Activated CD8-positive, alpha-beta T cell treated with anti-CD3 and anti-CD28 coated beads, Interleukin-2, amount 10 ng/mL, durations not matched to agents 7 days and 5 days (primary cell): ENCODE results near the gene SLC38A8. TPM values are rescaled to one million over a fixed set of nuclear protein-coding genes. Genes with fewer than 3 reads are reported as not detected.

Experiments used
- ATAC-seq: fragments of 150-1000 bp; cut with Tn5 transposase; one replicate; pipeline ENCODE4 v1.10.0; 2021; ENCODE audit warnings: moderate library complexity
- CTCF ChIA-PET: fragments of 350-600 bp; sonication (Branson Sonifier 250); formaldehyde crosslinking; loops from one replicate; lab custom pipeline; 2021; ENCODE audit warnings: antibody characterized with exemption; lab: Charles Lee
- POLR2A ChIA-PET: fragments of 350-600 bp; sonication (Branson Sonifier 250); formaldehyde crosslinking; loops from one replicate; lab custom pipeline; 2021; ENCODE audit warnings: antibody characterized with exemption; lab: Charles Lee
- DNase-seq: peaks from one replicate; pipeline ENCODE4 v3.0.0-alpha.2; 2020
- H3K27ac Mint-ChIP-seq: one replicate; pipeline ENCODE4 v1.8.0; 2021; ENCODE audit warnings: mild to moderate bottlenecking, mixed read lengths
- H3K27me3 Mint-ChIP-seq: one replicate; pipeline ENCODE4 v1.8.0; 2021; ENCODE audit warnings: low read depth, mixed read lengths
- H3K36me3 Mint-ChIP-seq: one replicate; pipeline ENCODE4 v1.8.0; 2021; ENCODE audit warnings: low read depth, mixed read lengths
- H3K4me1 Mint-ChIP-seq: one replicate; pipeline ENCODE4 v1.8.0; 2021; ENCODE audit warnings: low read depth, mixed read lengths
- H3K4me3 Mint-ChIP-seq: one replicate; pipeline ENCODE4 v1.8.0; 2021; ENCODE audit warnings: mild to moderate bottlenecking, mixed read lengths
- H3K9me3 Mint-ChIP-seq: one replicate; pipeline ENCODE4 v1.8.0; 2022; ENCODE audit warnings: mixed read lengths; ENCODE audit not compliant: insufficient read depth
- total RNA-seq, 2 experiments: library from RNA; stranded (reverse); gene quantifications; one replicate each; pipeline ENCODE4 v1.2.3, GENCODE V29; 2021

The SLC38A8 gene
- total RNA-seq, 2 experiments from 2014 or later: not detected

DNA sequence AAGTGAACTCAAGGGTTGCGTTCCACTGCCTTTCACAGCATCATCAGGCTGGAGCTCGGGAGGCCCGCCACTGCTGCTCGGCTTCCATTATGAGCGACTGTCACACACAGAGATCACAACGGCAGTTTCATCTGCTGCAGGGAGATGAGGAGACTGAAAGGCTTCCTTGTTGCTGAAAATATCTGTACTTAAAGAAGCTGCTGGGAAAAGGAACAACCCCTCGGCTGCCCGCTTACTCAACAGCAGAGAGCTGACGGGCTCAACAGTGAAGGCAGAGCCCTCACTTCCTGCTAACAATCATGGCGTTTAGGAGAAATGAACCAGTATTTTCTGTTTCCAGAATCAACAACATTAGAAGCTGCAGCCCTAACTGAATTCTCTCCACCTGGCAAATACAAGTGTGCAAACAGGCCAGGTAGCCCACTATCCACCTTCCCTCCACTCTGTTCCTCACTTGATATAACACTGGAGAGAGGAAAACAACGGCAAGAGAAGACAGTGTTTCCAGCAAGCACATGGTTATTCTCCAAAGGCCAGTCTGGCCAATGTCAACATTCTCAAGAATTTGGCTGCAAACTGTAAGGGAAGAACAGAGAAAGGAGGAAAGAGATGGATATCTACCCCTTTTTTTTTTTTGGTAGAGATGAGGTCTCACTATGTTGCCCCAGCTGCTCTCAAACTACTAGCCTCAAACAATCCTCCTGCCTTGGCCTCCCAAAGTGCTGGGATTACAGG, 40.4 kb upstream of the SLC38A8 start:
- H3K4me3 Mint-ChIP-seq: no peak overlapping the region
- POLR2A ChIA-PET: interaction anchor here (0.8 kb wide), 1 partner anchor 29 kb away, joined by 3 read pairs; no protein-coding TSS in a partner anchor
- no peaks in the 10 kb centered on the region for H3K9me3 Mint-ChIP-seq
- no peak overlapping the region for H3K27ac Mint-ChIP-seq
- no peaks in the 10 kb centered on the region for H3K27me3 Mint-ChIP-seq
- H3K4me1 Mint-ChIP-seq: peaks cover 30% of the 10 kb centered on the region
- CTCF ChIA-PET: interaction anchor here (0.5 to 3.4 kb wide), 6 partner anchors 9 to 129 kb away, joined by 3 to 27 read pairs (median 7); partner anchors contain the start of genes MBTPS1 and TAF1C
- DNase-seq (no peak), ATAC-seq (no peak)
- peaks cover 41% of the 10 kb centered on the region for H3K36me3 Mint-ChIP-seq

DNA sequence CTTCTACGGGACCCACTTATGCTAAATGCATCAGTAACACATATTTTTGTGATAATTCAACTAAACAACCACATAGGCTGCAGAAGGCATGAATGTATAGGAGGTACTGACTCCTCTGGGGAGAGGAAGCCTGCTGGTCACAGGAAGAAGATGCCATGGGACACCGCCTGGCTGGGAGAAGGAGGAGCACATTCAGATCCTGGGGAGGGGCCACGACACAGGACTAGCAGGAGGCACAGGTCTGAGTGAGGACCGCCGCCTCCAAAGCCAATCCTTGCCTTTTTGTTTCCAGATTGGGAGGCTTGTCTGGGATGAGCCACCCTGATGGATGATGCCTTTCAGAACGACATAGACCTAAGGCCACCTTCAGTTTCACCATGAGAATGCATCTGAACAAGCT, 39.5 kb upstream of the SLC38A8 start:
- no peaks in the 10 kb centered on the region for H3K9me3 Mint-ChIP-seq
- DNase-seq (no peak), ATAC-seq (no peak)
- H3K4me1 Mint-ChIP-seq: peaks cover 22% of the 10 kb centered on the region
- no peaks in the 10 kb centered on the region for H3K27me3 Mint-ChIP-seq
- ChIA-PET CTCF (interaction anchor here (1.2 to 3.0 kb wide), 5 partner anchors 16 to 105 kb away, joined by 5 to 16 read pairs (median 8); partner anchors contain the start of genes MBTPS1 and TAF1C), POLR2A (no interaction called here)
- H3K27ac Mint-ChIP-seq: no peak overlapping the region
- H3K4me3 Mint-ChIP-seq: no peak overlapping the region
- peaks cover 42% of the 10 kb centered on the region for H3K36me3 Mint-ChIP-seq

DNA sequence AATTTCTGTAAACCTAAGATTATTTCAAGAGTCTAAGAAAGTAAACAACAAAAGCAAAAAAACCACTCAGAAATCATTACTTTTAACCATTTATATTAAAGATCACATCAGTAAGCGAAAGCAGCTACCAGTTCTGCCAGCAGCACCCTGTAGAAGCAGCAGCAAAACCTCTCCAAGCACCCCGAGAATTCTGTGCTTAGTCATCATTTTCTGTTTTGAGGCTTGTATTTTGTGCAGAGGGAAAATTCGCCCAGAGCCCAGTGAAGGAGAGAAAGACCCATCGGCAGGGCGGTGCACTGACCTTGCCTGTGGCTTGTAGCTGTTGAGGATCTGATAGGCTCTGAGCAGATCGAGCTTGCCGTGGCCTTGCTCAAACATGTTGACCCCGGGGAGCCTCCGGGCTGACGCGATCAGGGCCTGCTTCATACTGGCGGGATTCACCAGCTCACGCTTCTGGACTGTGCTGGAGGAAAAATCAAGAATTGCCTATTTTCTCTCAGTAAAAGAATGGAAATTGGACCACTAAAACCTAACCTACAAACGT, 38.9 kb upstream of the SLC38A8 start:
- Mint-ChIP-seq H3K4me3 (no peak overlapping the region), H3K4me1 (peaks cover 16% of the 10 kb centered on the region), H3K36me3 (peaks cover 39% of the 10 kb centered on the region), H3K27me3 (no peaks in the 10 kb centered on the region), H3K27ac (no peak overlapping the region), H3K9me3 (no peaks in the 10 kb centered on the region)
- no peak for DNase-seq
- CTCF ChIA-PET: interaction anchor here (1.2 to 3.0 kb wide), 4 partner anchors 16 to 106 kb away, joined by 3 to 16 read pairs (median 8); partner anchors contain the start of gene TAF1C
- no peak for ATAC-seq
- POLR2A ChIA-PET: no interaction called here

DNA sequence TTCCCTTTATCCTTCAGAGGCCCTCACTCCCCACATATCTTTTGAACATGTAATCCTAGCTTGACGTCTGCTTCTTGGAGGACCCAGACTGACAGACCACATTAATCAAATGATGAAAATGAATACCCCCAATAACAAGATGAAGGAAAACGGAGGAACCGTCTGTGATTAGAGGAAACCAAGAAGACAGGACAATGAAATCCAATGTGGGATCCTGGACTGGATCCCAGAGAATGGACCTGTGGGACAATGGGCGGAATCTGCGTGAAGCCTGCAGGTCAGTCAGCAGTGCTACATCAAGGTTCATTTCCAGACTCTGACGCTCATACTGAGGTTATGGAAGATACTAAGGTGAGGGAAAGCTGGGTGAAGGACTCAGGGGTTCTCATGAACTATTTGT, 38.2 kb upstream of the SLC38A8 start:
- DNase-seq (no peak), ATAC-seq (no peak)
- Mint-ChIP-seq H3K4me1 (peaks cover 9% of the 10 kb centered on the region), H3K27me3 (no peaks in the 10 kb centered on the region), H3K27ac (no peak overlapping the region), H3K36me3 (peaks cover 37% of the 10 kb centered on the region), H3K9me3 (no peaks in the 10 kb centered on the region), H3K4me3 (no peak overlapping the region)
- POLR2A ChIA-PET: no interaction called here
- CTCF ChIA-PET: interaction anchor here (1.2 to 3.0 kb wide), 5 partner anchors 15 to 106 kb away, joined by 3 to 16 read pairs (median 5); partner anchors contain the start of genes MBTPS1 and TAF1C

DNA sequence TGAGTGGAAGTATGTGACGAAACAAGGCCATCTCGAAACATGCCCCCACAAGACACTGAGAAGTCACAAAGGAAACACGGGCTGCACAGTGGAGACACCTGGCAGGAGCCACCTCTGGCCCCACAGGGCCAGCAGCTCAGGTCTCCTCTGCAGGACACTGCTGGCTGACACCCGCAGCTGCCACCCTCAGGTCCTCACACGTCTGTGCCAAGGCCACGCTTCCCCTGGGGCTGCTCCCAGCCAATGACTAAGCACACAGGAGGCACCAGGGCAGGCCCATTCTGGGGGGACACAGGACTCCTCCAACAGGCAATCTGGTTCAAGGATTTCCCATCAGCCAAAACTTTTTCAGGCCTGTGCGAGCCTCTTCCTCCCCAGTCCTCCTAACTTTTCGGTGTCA, 37.8 kb upstream of the SLC38A8 start:
- ATAC-seq (no peak), DNase-seq (no peak)
- Mint-ChIP-seq H3K4me3 (no peak overlapping the region), H3K4me1 (peaks cover 7% of the 10 kb centered on the region), H3K9me3 (no peaks in the 10 kb centered on the region), H3K27me3 (no peaks in the 10 kb centered on the region), H3K27ac (peak overlapping the region; percentile 7), H3K36me3 (peaks cover 40% of the 10 kb centered on the region)
- CTCF ChIA-PET: interaction anchor here (0.8 to 3.0 kb wide), 7 partner anchors 9 to 107 kb away, joined by 3 to 16 read pairs (median 4); partner anchors contain the start of genes MBTPS1 and TAF1C
- POLR2A ChIA-PET: no interaction called here

DNA sequence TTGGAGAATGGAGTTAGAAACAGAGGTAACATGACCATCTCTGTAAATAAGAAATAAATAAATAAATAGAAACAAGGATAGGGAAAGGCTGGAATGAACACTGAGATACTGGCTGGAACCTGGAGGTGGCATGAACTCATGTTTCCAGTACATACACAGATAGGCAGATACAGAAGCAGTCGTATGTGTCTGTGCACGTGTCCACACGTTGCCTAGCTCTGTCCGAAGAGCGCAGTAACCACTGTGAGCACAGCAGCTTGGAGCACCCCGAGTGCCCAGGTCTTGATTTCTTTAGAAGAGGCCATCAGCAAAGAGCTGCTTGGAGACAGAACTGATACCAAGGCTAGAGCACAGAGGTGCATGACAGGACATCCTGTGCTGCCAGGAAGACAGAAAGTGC, 37.1 kb upstream of the SLC38A8 start:
- CTCF ChIA-PET: interaction anchor here (0.8 to 3.0 kb wide), 6 partner anchors 9 to 107 kb away, joined by 3 to 16 read pairs (median 5); partner anchors contain the start of genes MBTPS1 and TAF1C
- Mint-ChIP-seq H3K27me3 (no peaks in the 10 kb centered on the region), H3K4me1 (peaks cover under 1% of the 10 kb centered on the region), H3K4me3 (no peak overlapping the region), H3K27ac (no peak overlapping the region), H3K36me3 (peaks cover 42% of the 10 kb centered on the region), H3K9me3 (no peaks in the 10 kb centered on the region)
- POLR2A ChIA-PET: no interaction called here
- ATAC-seq (no peak), DNase-seq (no peak)

DNA sequence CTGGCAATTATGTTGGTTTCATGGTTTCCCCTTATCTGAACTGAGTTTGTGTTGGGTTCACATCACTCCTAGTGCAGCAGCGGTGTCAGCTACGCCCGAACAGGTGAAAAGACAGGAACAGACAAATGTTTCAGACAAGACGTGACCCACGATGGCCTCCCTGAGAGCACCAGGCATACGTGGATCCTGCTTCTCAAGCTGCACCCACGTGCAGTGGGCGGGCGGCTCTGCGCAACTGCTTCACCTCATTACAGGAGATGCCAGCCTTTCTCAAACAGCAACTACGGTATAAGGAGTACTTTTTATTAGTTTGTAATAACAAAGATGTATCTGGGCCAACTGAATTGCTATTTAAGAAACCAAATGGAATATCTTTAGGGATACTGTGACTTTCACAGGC, 32.8 kb upstream of the SLC38A8 start:
- POLR2A ChIA-PET: no interaction called here
- ATAC-seq (no peak), DNase-seq (no peak)
- no peaks in the 10 kb centered on the region for H3K4me1 Mint-ChIP-seq
- no peaks in the 10 kb centered on the region for H3K27me3 Mint-ChIP-seq
- no peaks in the 10 kb centered on the region for H3K9me3 Mint-ChIP-seq
- H3K4me3 Mint-ChIP-seq: no peak overlapping the region
- CTCF ChIA-PET: interaction anchor here (2.0 to 2.1 kb wide), 2 partner anchors 10 kb away, joined by 7 to 8 read pairs; no protein-coding TSS in a partner anchor
- H3K36me3 Mint-ChIP-seq: peaks cover 39% of the 10 kb centered on the region
- H3K27ac Mint-ChIP-seq: no peak overlapping the region

DNA sequence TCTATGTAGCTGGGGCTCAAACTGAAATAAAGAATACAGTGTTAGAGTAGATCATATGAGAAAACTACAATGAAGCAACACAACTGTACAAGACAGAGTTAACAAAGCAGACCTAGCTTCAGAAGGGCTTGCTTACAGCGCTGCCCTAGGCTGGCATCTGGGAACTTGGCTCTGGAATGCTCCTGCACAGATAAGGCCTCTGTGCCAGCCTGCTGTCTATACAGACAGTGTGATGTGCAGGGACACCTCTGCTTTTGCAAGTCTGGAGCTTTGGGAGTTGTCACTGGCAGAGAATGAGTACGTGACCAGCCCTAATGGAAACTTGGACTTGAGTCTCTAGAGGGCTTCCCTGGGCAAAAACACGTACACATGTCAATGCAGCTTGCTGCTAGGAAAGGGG, 32.1 kb upstream of the SLC38A8 start:
- DNase-seq: no peak
- no peak for ATAC-seq
- H3K9me3 Mint-ChIP-seq: no peaks in the 10 kb centered on the region
- peaks cover 39% of the 10 kb centered on the region for H3K36me3 Mint-ChIP-seq
- CTCF ChIA-PET: interaction anchor here (0.8 to 2.1 kb wide), 3 partner anchors 9 to 101 kb away, joined by 3 to 8 read pairs (median 7); no protein-coding TSS in a partner anchor
- H3K4me1 Mint-ChIP-seq: no peaks in the 10 kb centered on the region
- no peaks in the 10 kb centered on the region for H3K27me3 Mint-ChIP-seq
- no peak overlapping the region for H3K27ac Mint-ChIP-seq
- POLR2A ChIA-PET: no interaction called here
- H3K4me3 Mint-ChIP-seq: no peak overlapping the region

DNA sequence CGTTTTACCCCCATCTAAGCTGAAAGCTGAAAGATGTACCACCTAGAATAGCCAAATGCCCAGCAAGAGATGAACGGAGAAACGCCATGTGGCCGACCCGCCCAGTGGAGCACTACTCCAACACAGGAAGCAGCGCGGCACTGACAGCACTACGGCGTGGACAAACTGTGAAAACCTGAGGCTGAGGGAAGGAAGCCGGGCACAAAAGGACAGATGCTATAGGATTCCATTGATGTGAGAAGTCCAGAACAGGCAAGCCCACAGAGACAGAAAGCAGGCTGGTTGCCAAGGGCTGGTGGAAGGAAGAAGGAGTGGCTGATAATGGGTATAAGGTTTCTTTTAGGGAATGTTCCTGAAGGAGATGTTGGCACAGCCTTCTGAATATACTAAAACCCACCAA, 29.4 kb upstream of the SLC38A8 start:
- H3K4me3 Mint-ChIP-seq: no peak overlapping the region

DNA sequence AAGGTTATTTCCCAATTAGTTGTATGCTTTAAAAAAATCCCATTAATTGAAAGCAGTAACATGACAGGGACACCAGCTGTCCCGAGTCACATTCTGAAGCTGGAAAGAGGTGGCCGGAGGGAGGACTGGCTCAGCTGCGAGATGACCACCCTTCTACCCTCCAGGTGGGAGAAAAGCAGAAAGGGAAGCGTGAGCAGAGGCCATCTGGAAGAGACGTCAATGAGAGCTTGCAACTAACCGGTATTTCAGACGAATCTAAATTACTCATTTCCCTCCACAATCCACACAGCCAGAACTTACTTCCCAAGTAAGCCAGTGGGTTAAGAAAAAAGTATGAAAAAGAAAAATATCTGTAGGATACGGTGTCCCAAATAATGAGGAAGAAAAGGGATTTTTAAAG, 28.5 kb upstream of the SLC38A8 start:
- Mint-ChIP-seq H3K4me1 (peaks cover 8% of the 10 kb centered on the region), H3K27me3 (no peaks in the 10 kb centered on the region), H3K27ac (no peak overlapping the region), H3K9me3 (no peaks in the 10 kb centered on the region), H3K4me3 (no peak overlapping the region), H3K36me3 (peaks cover 47% of the 10 kb centered on the region)
- CTCF ChIA-PET: interaction anchor here (0.9 to 2.6 kb wide), 6 partner anchors 8 to 245 kb away, joined by 3 to 10 read pairs (median 3); partner anchors contain the start of genes OSGIN1 and TAF1C
- no peak for DNase-seq
- no peak for ATAC-seq
- POLR2A ChIA-PET: no interaction called here

More for the DNA sequence above, 29.4 kb upstream of the SLC38A8 start:
- DNase-seq: no peak
- H3K36me3 Mint-ChIP-seq: peaks cover 49% of the 10 kb centered on the region
- no peak for ATAC-seq
- peaks cover 8% of the 10 kb centered on the region for H3K4me1 Mint-ChIP-seq
- ChIA-PET CTCF (interaction anchor here (1.3 kb wide), 1 partner anchor 115 kb away, joined by 3 read pairs; no protein-coding TSS in a partner anchor), POLR2A (no interaction called here)
- H3K27ac Mint-ChIP-seq: no peak overlapping the region
- H3K9me3 Mint-ChIP-seq: no peaks in the 10 kb centered on the region
- H3K27me3 Mint-ChIP-seq: no peaks in the 10 kb centered on the region

DNA sequence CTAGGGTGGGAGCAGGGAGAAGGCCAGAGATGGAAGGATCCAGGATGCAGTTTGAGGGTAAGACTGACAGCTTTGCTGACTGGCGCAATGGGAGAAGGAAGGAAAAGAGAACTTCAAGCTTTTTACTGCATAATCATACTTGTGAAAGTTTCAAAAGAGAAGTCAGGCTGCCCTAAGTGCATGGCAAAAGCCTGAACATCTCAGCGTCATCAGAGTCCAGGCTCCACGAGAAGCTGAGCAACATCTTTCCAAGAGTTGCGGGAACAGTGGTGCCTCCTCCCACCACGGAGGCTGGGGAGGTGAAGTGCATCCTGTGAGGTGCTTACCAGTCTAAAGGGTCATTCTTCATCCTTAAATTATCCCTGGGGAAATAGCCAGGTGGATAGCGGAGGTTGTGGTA, 26.9 kb upstream of the SLC38A8 start:
- ChIA-PET POLR2A (no interaction called here), CTCF (interaction anchor here (0.8 to 2.6 kb wide), 5 partner anchors 15 to 117 kb away, joined by 3 to 10 read pairs (median 3); partner anchors contain the start of genes MBTPS1 and TAF1C)
- ATAC-seq (no peak), DNase-seq (no peak)
- no peak overlapping the region for H3K4me3 Mint-ChIP-seq
- H3K9me3 Mint-ChIP-seq: no peaks in the 10 kb centered on the region
- no peaks in the 10 kb centered on the region for H3K27me3 Mint-ChIP-seq
- H3K4me1 Mint-ChIP-seq: peaks cover 8% of the 10 kb centered on the region
- H3K27ac Mint-ChIP-seq: no peak overlapping the region
- peaks cover 50% of the 10 kb centered on the region for H3K36me3 Mint-ChIP-seq
